ENCODE results near the gene ENHO.

GRCh38 chr9:34555936-34556525 is 33.2 kb upstream of the ENHO start:
- no peak for TF ChIP-seq EP300 (IDR thresholded peaks at IDR 0.05)
- TF ChIP-seq CTCF (IDR thresholded peaks at IDR 0.05) = no peak
- TF ChIP-seq POLR2A (IDR thresholded peaks at IDR 0.05) = no peak
- TF ChIP-seq POLR2AphosphoS5 (IDR thresholded peaks at IDR 0.05) = no peak

All from upper lobe of left lung (tissue), 4 donors.